SU-DHL-6 (cell line): ENCODE results near the gene POFUT2.

Source experiments
- CTCF ChIP-seq: fragments of 200-600 bp; sonication (generic); IDR thresholded peaks from one replicate; pipeline ENCODE4 v1.5.1; 2017; ENCODE audit warnings: antibody characterized with exemption, mild to moderate bottlenecking, low read length, moderate library complexity; ENCODE audit not compliant: insufficient read depth, poor library complexity, severe bottlenecking
- EZH2phosphoT487 ChIP-seq: fragments of 200-600 bp; sonication (generic), shearing (Covaris generic); conservative IDR thresholded peaks from 2 replicates; pipeline ENCODE4 v1.6.1; 2018; ENCODE audit warnings: mild to moderate bottlenecking, antibody characterized with exemption, low read length, moderate library complexity, mixed read lengths

- TF ChIP-seq CTCF (no peak), EZH2phosphoT487 (no peak)
Measured at GRCh38 chr21:45316871-45317397, 29.2 kb upstream of the POFUT2 start.
